Stimulated activated CD4-positive, alpha-beta T cell treated with anti-CD3 and anti-CD28 coated beads, Interleukin-1b, Interleukin-23, amount 100 ng/mL, for 1 hour (primary cell): ENCODE measurements around the gene AHRR.

Experiments
- DNase-seq, 2 donors: peaks; one replicate each; pipeline ENCODE4 v3.0.0-alpha.2; 2020; ENCODE audit warnings: low read depth in 2 of 2

AHRR gene

DNA sequence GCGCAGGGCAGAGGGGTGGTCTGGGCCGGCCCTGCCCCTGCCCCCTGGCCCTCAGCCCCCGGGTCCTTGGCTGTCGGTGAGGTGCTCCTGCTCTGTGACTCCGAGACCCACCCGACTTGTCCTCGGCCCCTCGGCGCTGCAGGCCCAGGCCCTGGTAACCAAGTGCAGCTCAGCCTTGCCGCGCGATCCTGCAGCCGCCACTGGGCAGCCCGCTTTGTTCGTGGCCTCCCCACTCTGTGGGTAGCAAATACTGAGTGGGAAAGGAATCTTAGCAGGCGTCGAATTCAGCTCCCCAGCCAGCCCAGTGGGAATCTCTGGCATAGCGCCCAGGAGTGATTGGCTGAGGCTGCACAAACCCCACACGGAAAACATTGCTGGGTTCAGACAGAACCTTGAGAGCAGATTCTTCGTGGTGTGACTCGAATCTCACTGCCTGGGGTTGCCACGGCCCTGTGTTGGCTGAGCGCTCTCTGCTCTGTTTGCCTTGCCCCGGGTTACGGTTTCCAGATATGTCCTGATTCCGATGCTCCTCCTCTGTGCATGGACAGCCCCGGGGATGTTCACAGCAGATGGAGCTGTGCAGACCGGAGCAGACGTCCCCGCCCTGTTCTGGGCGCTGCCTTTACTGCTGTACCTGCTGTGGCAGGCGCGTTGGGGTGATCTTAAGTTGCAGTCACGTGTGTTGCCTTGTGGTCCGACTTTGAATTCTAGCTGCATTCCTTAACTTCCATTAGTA is 108.1 kb downstream of the AHRR start:
- DNase-seq, result no peak

DNA sequence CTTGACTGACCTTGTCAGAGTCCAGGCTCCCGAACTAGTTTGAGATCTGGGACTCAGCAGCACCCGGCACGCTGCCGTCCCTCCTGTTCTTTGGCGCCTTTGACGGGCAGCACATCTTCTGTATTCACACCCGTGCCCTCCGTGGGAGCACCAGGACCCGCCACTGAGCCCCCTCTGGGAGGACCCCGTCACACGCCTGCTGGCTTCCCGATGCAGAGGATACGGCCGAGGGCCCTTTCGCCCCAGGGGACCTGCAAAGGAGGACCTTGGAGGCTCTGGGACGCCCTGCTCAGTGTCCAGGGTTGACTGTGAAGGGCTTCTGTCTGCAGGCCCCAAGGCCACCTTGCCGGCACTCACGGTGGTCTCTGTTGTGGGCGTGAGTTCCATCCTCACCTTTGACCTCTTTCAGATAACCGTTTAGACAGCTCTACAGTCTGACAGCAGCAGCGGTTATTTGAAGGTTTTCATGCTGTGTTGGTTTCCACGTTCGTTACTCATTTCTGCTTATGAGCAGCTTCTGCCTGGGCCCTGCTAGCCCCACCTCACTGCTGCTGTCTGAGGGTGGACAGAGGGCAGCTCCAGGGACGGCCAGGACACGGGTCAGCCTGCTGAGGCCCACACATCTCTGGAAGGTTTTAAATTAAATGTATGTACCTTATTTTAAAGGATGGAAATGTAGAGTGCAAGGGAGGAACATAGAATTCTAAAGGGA is 108.9 kb downstream of the AHRR start:
- no peak for DNase-seq

DNA sequence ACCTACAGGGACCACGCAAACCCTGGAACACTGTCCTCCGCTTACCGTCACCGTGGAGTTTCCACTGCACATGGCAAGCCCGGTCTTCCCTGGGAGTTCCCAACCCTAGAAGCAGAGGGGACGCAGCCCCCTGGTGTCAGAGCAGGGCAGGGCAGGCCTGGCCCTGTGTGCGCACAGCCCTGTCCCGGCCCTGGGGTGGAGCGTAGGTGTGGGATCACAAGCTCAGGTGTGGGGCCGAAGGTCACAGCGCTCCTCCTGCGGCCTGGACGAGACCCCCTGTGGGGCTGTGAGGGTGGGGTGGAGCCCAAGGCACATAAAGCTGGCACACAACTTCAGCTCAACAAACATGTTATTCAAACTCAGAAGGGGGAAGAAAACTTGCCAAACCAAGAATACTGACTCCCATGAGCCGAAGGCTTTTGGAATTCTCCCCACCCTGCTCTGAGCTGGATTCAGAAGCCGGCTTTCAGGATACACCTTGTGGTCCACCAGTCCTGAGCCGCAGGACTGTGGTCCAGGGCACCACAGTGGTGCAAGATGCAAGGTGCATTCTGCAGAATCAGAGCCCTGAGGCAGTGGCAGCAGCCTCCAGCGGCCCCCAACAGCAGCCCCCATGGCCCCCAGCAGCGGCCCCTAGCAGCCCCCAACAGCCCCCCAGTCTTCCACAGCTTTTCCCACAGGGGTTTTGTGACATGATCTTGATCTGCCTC is 109.6 kb downstream of the AHRR start:
- DNase-seq, result peak in 1 of 2 donors; percentile 42

DNA sequence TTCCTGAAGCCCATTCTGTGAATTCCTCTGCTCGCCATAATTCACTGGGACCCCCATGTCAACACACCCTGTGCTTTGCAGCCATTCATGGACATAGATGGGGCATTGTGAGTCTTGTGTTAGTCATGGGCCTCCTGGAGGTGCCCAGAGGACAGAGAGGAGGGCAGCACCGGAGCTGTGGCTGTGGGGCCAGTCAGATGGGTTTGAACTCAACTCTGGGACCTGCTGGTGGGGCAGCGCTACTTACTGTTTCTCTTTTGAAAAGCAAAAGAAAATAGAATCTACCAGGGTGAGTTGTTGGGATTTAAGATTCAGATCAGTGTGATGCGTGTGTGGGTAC is 110.2 kb downstream of the AHRR start:
- no peak for DNase-seq

DNA sequence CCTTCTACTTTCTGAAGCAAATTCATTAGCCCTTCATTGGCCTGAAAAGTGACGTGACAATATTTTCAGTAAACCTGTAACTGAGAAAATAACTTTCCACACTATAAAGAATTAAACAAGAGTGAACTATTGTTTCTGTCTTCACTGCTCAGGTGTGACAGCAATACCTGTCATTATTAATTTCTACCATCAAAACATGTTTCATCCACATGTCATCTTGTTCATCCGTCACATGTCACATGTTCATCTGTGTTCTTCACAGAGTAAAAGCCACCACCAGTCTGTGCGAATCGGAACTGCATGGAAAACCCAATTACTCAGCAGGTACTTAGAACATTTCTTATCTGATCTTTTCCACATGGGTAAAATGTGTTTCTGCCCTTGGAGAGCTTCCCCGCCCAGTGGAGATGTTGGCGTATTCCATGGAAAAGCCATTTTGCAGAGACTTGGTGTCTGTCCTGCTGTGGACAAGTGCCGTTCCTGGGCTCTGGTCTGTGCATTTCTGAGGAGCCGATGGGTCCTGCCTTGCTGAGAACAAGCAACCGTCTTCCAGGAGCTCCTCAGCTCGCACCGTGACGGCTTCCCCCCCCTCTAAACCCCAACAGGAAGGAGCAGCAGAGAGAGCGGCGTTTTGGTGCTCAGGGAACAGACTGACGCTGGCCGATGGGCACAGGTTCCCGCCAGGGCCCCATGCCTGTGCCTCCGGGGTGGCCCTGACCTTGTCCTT is 110.8 kb downstream of the AHRR start:
- no peak for DNase-seq

- DNase-seq, result no peak
These were observed 111.6 kb downstream of the AHRR start for GRCh38 chr5:432928-433791.

- no peak for DNase-seq
These were observed 112.3 kb downstream of the AHRR start for GRCh38 chr5:433836-434235.

- DNase-seq, result no peak
These were observed 113.1 kb downstream of the AHRR start for GRCh38 chr5:434443-435146.

GRCh38 chr5:435156-435790 is 113.8 kb downstream of the AHRR start:
- DNase-seq, result no peak

DNA sequence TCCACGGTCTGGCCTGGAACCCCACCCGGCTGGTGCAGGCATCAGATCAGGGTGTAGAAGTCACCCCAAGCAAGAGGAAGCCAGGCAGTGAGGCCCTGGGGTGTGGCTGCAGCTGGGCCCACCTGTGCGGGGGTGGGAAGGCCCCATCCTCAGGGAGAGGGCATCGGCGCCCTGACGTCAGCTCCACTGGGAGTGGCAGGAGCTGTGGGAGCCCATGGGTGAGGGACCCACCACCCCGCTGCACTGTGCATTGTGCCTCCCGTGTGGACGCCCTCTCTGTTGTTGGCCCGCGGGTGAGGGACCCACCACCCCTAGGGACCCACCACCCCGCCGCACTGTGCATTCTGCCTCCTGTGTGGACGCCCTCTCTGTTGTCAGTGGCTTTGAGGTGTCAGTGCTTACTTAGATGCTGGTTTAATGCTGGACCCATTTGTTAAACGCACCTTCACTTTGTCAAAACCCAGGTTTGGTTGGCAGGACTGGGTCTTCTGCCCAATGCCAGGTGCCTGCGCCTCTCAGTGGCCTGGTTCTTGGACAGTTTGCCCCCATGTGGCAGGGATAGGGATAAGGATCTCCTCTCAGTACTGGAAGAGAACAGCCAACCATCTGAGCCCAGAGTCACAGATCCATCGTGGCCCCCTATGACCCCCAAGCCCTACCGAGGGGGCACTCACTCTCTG is 114.6 kb downstream of the AHRR start:
- no peak for DNase-seq

GRCh38 chr5:436641-436975 is 115.1 kb downstream of the AHRR start:
- no peak for DNase-seq

DNA sequence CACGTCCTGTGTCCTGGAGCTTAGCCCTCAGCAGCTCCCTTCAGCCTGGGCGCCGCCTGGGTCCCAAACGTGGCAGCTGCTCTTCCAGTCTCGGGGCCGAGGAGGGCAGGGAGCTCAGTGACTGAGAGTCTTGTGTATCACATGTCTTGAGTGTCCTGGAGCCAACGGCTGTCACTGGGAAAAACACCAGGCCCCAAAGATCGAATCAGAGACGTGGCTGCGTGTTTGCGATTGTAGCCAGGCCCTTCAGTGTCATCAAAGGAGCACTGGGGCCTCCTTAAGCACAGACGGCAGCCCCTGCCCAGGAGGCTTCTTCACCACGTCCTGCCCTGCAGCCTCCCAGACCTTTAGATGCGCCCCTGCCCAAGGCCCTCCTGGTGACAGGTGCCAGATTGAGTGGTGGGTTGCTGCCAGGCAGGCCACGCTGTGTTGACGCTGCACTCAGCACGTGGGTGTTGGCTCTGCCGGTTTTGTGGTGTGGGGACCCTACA is 115.8 kb downstream of the AHRR start:
- DNase-seq, result no peak

DNA sequence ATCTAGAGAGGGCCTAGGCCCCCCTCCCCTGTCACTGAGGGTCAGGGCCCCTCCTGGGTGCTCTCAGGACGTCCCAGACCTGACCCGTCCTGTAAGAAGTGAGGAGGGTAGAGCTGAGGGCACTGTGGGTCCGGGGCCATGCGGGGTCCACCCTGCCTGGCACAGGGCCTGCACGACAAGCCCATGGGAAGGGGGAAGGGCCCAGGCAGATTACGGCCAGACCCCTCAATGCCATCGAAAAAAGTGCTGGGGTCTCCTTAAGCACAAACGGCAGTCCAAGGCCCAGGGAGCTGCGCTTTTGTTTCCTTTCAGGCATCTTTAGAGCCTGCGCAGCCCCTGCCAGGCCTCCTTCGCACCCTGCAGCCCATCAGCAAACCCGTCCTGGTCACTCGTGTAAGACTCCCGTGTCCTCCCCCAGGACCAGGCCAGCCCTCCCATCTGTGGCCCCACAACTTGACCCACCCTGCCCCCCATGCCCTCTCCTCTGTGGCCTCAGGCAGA is 117.0 kb downstream of the AHRR start:
- DNase-seq, result no peak

GRCh38 chr5:439181-439580 is 117.7 kb downstream of the AHRR start:
- DNase-seq, result no peak

- DNase-seq, result no peak
These were observed 118.1 kb downstream of the AHRR start for GRCh38 chr5:439636-440035.

GRCh38 chr5:440401-441201 is 119.1 kb downstream of the AHRR start:
- DNase-seq, result no peak

DNA sequence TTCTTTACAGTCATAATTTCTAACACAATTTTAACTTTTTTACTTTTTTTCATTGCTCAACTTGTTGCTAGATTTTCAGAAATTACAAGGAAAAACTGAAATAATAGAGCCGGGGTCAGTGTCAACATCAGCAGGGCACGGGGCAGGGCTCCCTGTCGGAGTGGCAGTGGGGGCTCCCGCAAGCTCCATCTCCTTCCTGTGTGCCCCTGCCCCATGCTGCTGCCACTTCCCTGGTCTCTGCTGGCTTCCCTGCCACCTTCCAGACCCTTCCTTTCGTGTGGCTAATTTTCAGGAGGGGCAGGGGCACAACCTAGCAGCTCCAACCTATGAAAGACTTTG is 120.5 kb downstream of the AHRR start:
- no peak for DNase-seq

DNA sequence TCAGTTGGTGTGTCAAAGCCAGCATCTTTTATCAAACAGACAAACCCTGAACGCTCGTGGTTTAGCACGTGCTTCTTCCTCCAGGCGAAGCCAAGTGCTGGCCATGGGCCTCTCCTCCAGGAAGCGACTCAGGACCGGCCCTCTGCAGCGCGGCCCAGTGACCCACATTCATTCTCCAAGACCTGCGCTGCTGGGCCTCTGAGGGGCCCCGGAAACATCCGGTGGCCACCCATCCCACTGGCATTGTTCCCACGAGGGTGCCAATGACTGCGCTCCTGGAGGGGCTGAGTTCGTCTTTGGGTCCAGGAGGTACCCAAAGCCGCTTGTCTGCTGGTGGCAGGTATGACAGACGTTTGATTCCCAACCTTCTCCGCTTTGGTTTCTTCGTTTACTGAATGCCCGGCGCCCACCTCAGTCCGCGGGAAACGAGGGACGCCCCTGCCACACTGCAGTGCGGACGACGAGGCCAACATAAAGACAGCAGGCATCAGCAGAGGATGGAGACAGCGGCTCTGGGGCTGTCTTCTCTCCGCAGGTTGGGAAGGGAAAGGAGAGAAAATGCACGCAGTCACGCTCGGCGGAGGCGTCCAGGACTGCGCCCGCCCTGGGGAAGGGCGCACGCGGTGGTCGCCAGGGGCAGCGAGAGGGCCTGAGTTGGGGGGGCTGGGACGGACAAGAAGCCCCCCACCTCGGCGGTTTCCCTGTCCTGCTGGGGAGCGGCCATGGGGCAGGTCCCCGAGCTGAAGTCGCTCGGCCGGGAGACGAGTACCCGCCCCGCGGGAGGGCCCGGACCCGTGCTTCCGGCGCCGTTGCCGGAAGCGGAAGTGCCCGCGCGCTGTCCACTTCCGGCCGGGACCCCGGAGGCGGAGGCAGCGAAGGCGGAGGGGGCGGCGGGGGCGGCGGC is 121.1 kb downstream of the AHRR start, which contains the start of gene EXOC3:
Gene EXOC3, plus strand, starts transcription at position 842 of the 904 bp plus-strand sequence. CDS start 3,030 bp downstream, outside the sequence.
- DNase-seq, result peak; percentile 48 to 53
